DOHH2 (cell line): ENCODE data around the gene TMEM98.

Experiments
- H3F3A ChIP-seq: fragments of 200-600 bp; sonication (generic), shearing (Covaris generic); 2 replicates; pipeline ENCODE4 v1.6.0; 2016; ENCODE audit warnings: antibody characterized with exemption, mild to moderate bottlenecking; ENCODE audit not compliant: control insufficient read depth, insufficient read depth
- H3K27ac ChIP-seq: fragments of 200-600 bp; sonication (generic); 2 replicates; pipeline ENCODE4 v1.5.1; 2014; ENCODE audit warnings: low read depth, mild to moderate bottlenecking, low read length, moderate library complexity
- H3K27me3 ChIP-seq: fragments of 200-600 bp; sonication (generic); 2 replicates; pipeline ENCODE4 v1.6.1; 2014; ENCODE audit warnings: mild to moderate bottlenecking, low read length, mixed read lengths; ENCODE audit not compliant: control insufficient read depth
- H3K36me3 ChIP-seq: fragments of 200-600 bp; sonication (generic); 2 replicates; pipeline ENCODE4 v1.6.1; 2014; ENCODE audit warnings: mild to moderate bottlenecking, low read length, moderate library complexity, mixed read lengths; ENCODE audit not compliant: control insufficient read depth
- H3K4me1 ChIP-seq: fragments of 200-600 bp; sonication (generic); 2 replicates; pipeline ENCODE4 v1.6.1; 2014; ENCODE audit warnings: mild to moderate bottlenecking, low read length, mixed read lengths; ENCODE audit not compliant: control insufficient read depth
- H3K4me2 ChIP-seq: fragments of 200-600 bp; sonication (generic); 2 replicates; pipeline ENCODE4 v1.6.0; 2014; ENCODE audit warnings: mild to moderate bottlenecking, low read length, moderate library complexity
- H3K4me3 ChIP-seq: fragments of 200-600 bp; sonication (generic); 2 replicates; pipeline ENCODE4 v1.5.1; 2014; ENCODE audit warnings: mild to moderate bottlenecking, low read length, mixed read lengths
- H3K79me2 ChIP-seq: fragments of 200-600 bp; sonication (generic); 2 replicates; pipeline ENCODE4 v1.6.1; 2014; ENCODE audit warnings: mild to moderate bottlenecking, low read length, mixed read lengths; ENCODE audit not compliant: control insufficient read depth
- H3K9me2 ChIP-seq: fragments of 200-600 bp; sonication (generic); replicated peaks from 2 replicates; pipeline ENCODE4 v1.6.1; 2014; ENCODE audit warnings: mild to moderate bottlenecking, low read length, mixed read lengths; ENCODE audit not compliant: control insufficient read depth
- H3K9me3 ChIP-seq: fragments of 200-600 bp; sonication (generic); 2 replicates; pipeline ENCODE4 v1.6.1; 2014; ENCODE audit warnings: antibody characterized with exemption, low read length, mixed read lengths; ENCODE audit not compliant: control insufficient read depth, insufficient read depth
- H4K20me1 ChIP-seq: fragments of 200-600 bp; sonication (generic); 2 replicates; pipeline ENCODE4 v1.6.0; 2014; ENCODE audit warnings: low read depth, mild to moderate bottlenecking, antibody characterized with exemption, low read length, moderate library complexity; ENCODE audit not compliant: control insufficient read depth, insufficient read depth
- CTCF ChIP-seq: fragments of 200-600 bp; sonication (generic); IDR thresholded peaks from one replicate; pipeline ENCODE4 v1.5.1; 2014; ENCODE audit warnings: antibody characterized with exemption, mild to moderate bottlenecking, low read depth, low read length; ENCODE audit not compliant: poor library complexity, severe bottlenecking
- EZH2phosphoT487 ChIP-seq: fragments of 200-600 bp; sonication (generic); IDR thresholded peaks from 2 replicates; pipeline ENCODE4 v1.6.1; 2017; ENCODE audit warnings: borderline replicate concordance, mild to moderate bottlenecking, antibody characterized with exemption, low read length, moderate library complexity, mixed read lengths

The TMEM98 gene

GRCh38 chr17:32944248-32945020 lies 16.5 kb downstream of the TMEM98 start:
- no peaks in the 10 kb centered on the region for H3K27me3 ChIP-seq
- no peaks in the 10 kb centered on the region for H3F3A ChIP-seq
- no peaks in the 10 kb centered on the region for H4K20me1 ChIP-seq
- no peak overlapping the region for H3K4me2 ChIP-seq
- no peak overlapping the region for H3K4me3 ChIP-seq
- H3K9me2 ChIP-seq = no peaks in the 10 kb centered on the region
- no peak overlapping the region for H3K27ac ChIP-seq
- H3K79me2 ChIP-seq = no peaks in the 10 kb centered on the region
- no peaks in the 10 kb centered on the region for H3K36me3 ChIP-seq
- H3K9me3 ChIP-seq = no peaks in the 10 kb centered on the region
- TF ChIP-seq EZH2phosphoT487 (no peak), CTCF (no peak)
- no peaks in the 10 kb centered on the region for H3K4me1 ChIP-seq

GRCh38 chr17:32946375-32947135 lies 18.6 kb downstream of the TMEM98 start:
- Histone ChIP-seq H3F3A (no peaks in the 10 kb centered on the region), H3K79me2 (no peaks in the 10 kb centered on the region), H3K4me2 (no peak overlapping the region), H4K20me1 (no peaks in the 10 kb centered on the region), H3K27me3 (no peaks in the 10 kb centered on the region), H3K36me3 (no peaks in the 10 kb centered on the region), H3K4me1 (no peaks in the 10 kb centered on the region), H3K9me3 (no peaks in the 10 kb centered on the region), H3K9me2 (no peaks in the 10 kb centered on the region), H3K4me3 (no peak overlapping the region), H3K27ac (no peak overlapping the region)
- no peak for TF ChIP-seq EZH2phosphoT487
- TF ChIP-seq CTCF = no peak

- H3K9me2 ChIP-seq = no peaks in the 10 kb centered on the region
- no peak overlapping the region for H3K27ac ChIP-seq
- H3K4me2 ChIP-seq = no peak overlapping the region
- H3F3A ChIP-seq = no peaks in the 10 kb centered on the region
- H3K4me1 ChIP-seq = no peaks in the 10 kb centered on the region
- H3K27me3 ChIP-seq = no peaks in the 10 kb centered on the region
- H3K36me3 ChIP-seq = no peaks in the 10 kb centered on the region
- H3K9me3 ChIP-seq = no peaks in the 10 kb centered on the region
- no peaks in the 10 kb centered on the region for H3K79me2 ChIP-seq
- H3K4me3 ChIP-seq = no peak overlapping the region
- H4K20me1 ChIP-seq = no peaks in the 10 kb centered on the region
- TF ChIP-seq CTCF (no peak), EZH2phosphoT487 (no peak)
These were observed 19.8 kb downstream of the TMEM98 start for GRCh38 chr17:32947736-32948135.
